ENCODE results near the gene HJURP. TPM values are rescaled to one million over a fixed set of nuclear protein-coding genes. Genes with fewer than 3 reads are reported as not detected.

HJURP gene
- total RNA-seq, 1 experiment from 2014 or later, result 37.0 TPM

GRCh38 chr2:233823731-233824121 lies 30.6 kb downstream of the HJURP start:
- no peak for DNase-seq
- Histone ChIP-seq H3F3A (ENCODE audit: low read length, unreplicated experiment) (no peaks in the 10 kb centered on the region), H3K9me2 (replicated peaks; ENCODE audit: low read length) (no peaks in the 10 kb centered on the region), H4K20me1 (ENCODE audit: low read length) (no peaks in the 10 kb centered on the region), H3K79me2 (ENCODE audit: low read length) (no peaks in the 10 kb centered on the region), H3K9me3 (ENCODE audit: low read length) (no peaks in the 10 kb centered on the region), H3K36me3 (ENCODE audit: low read depth, low read length) (no peaks in the 10 kb centered on the region), H3K27me3 (ENCODE audit: low read length) (no peaks in the 10 kb centered on the region), H3K4me2 (ENCODE audit: low read length) (no peak overlapping the region), H3K4me1 (ENCODE audit: insufficient read depth, low read length) (no peaks in the 10 kb centered on the region), H3K27ac (ENCODE audit: low read length) (no peak overlapping the region), H3K4me3 (ENCODE audit: low read length) (no peak overlapping the region), H3K9ac (ENCODE audit: low read length) (no peak overlapping the region), H2AFZ (ENCODE audit: low read length) (no peak overlapping the region)
- intact Hi-C loops (cut with micrococcal nuclease), result no loop called here
- POLR2A ChIA-PET (ENCODE audit: unreplicated experiment), result no interaction called here
- CTCF ChIA-PET, result no interaction called here
- ATAC-seq, result no peak
- BruUV-seq (replicated peaks), result no TSS peak
- TF ChIP-seq CTCF (conservative IDR thresholded peaks at IDR 0.05; ENCODE audit: low read depth, low read length) (no peak), EZH2 (IDR thresholded peaks at IDR 0.05; ENCODE audit: low read length, unreplicated experiment) (no peak), EZH2phosphoT487 (IDR thresholded peaks at IDR 0.05; ENCODE audit: borderline replicate concordance, low read length) (no peak)

- ATAC-seq (no peak), DNase-seq (no peak)
- Histone ChIP-seq H3K9me2 (replicated peaks; ENCODE audit: low read length) (no peaks in the 10 kb centered on the region), H3K36me3 (ENCODE audit: low read depth, low read length) (no peaks in the 10 kb centered on the region), H3K4me2 (ENCODE audit: low read length) (no peak overlapping the region), H3K9me3 (ENCODE audit: low read length) (no peaks in the 10 kb centered on the region), H3K27ac (ENCODE audit: low read length) (no peak overlapping the region), H3K4me3 (ENCODE audit: low read length) (no peak overlapping the region), H3K27me3 (ENCODE audit: low read length) (no peaks in the 10 kb centered on the region), H3K79me2 (ENCODE audit: low read length) (no peaks in the 10 kb centered on the region), H3K4me1 (ENCODE audit: insufficient read depth, low read length) (no peaks in the 10 kb centered on the region), H3K9ac (ENCODE audit: low read length) (no peak overlapping the region), H4K20me1 (ENCODE audit: low read length) (no peaks in the 10 kb centered on the region), H3F3A (ENCODE audit: low read length, unreplicated experiment) (no peaks in the 10 kb centered on the region), H2AFZ (ENCODE audit: low read length) (no peak overlapping the region)
- BruUV-seq (replicated peaks), result no TSS peak
- intact Hi-C loops (cut with micrococcal nuclease), result no loop called here
- no peak for TF ChIP-seq EZH2phosphoT487 (IDR thresholded peaks at IDR 0.05; ENCODE audit: borderline replicate concordance, low read length)
- TF ChIP-seq EZH2 (IDR thresholded peaks at IDR 0.05; ENCODE audit: low read length, unreplicated experiment), result no peak
- no peak for TF ChIP-seq CTCF (conservative IDR thresholded peaks at IDR 0.05; ENCODE audit: low read depth, low read length)
- POLR2A ChIA-PET (ENCODE audit: unreplicated experiment), result no interaction called here
- CTCF ChIA-PET, result no interaction called here
Measured at GRCh38 chr2:233822781-233823730, 31.3 kb downstream of the HJURP start.

- H3K4me1 ChIP-seq (ENCODE audit: insufficient read depth, low read length), result no peaks in the 10 kb centered on the region
- H4K20me1 ChIP-seq (ENCODE audit: low read length), result no peaks in the 10 kb centered on the region
- TF ChIP-seq EZH2phosphoT487 (IDR thresholded peaks at IDR 0.05; ENCODE audit: borderline replicate concordance, low read length), result no peak
- no peak for TF ChIP-seq CTCF (conservative IDR thresholded peaks at IDR 0.05; ENCODE audit: low read depth, low read length)
- no peak for TF ChIP-seq EZH2 (IDR thresholded peaks at IDR 0.05; ENCODE audit: low read length, unreplicated experiment)
- CTCF ChIA-PET, result no interaction called here
- ATAC-seq (no peak), DNase-seq (no peak)
- H3K4me2 ChIP-seq (ENCODE audit: low read length), result no peak overlapping the region
- H3K9ac ChIP-seq (ENCODE audit: low read length), result no peak overlapping the region
- H3K4me3 ChIP-seq (ENCODE audit: low read length), result no peak overlapping the region
- H3K9me3 ChIP-seq (ENCODE audit: low read length), result no peaks in the 10 kb centered on the region
- H2AFZ ChIP-seq (ENCODE audit: low read length), result no peak overlapping the region
- no peaks in the 10 kb centered on the region for H3K9me2 ChIP-seq (replicated peaks; ENCODE audit: low read length)
- H3K36me3 ChIP-seq (ENCODE audit: low read depth, low read length), result no peaks in the 10 kb centered on the region
- intact Hi-C loops (cut with micrococcal nuclease), result no loop called here
- H3F3A ChIP-seq (ENCODE audit: low read length, unreplicated experiment), result no peaks in the 10 kb centered on the region
- H3K79me2 ChIP-seq (ENCODE audit: low read length), result no peaks in the 10 kb centered on the region
- H3K27ac ChIP-seq (ENCODE audit: low read length), result no peak overlapping the region
- POLR2A ChIA-PET (ENCODE audit: unreplicated experiment), result no interaction called here
- no TSS peak for BruUV-seq (replicated peaks)
- H3K27me3 ChIP-seq (ENCODE audit: low read length), result no peaks in the 10 kb centered on the region
Measured at GRCh38 chr2:233822101-233822771, 32.1 kb downstream of the HJURP start.
